Kidney (tissue), 22 donors: ENCODE results near the gene DMAC2L. TPM values are rescaled to one million over a fixed set of nuclear protein-coding genes. Genes with fewer than 3 reads are reported as not detected.

Experiments used
- DNase-seq, 5 donors: peaks; one replicate each; pipeline ENCODE4 v3.0.0-alpha.2; 2013 to 2020
- FAIRE-seq: peaks from 2 replicates; lab custom pipeline; 2012; peaks lifted over from hg19 to GRCh38; lab: Jason Lieb, UNC
- H3K27ac ChIP-seq, 2 donors: one replicate each; pipeline ENCODE4 v1.7.0; 2013; ENCODE audit warnings: low read depth in 2 of 2, low read length in 2 of 2, inconsistent platforms in 1 of 2
- H3K27me3 ChIP-seq: one replicate; pipeline ENCODE4 v1.7.1; 2013; ENCODE audit warnings: low read length, inconsistent platforms; ENCODE audit not compliant: control insufficient read depth, insufficient read depth
- H3K36me3 ChIP-seq, 3 donors: one replicate each; pipeline versions ENCODE4 v1.7.0 to v1.7.1; 2013; ENCODE audit warnings: low read length in 3 of 3, control low read depth in 1 of 3, inconsistent platforms in 1 of 3; ENCODE audit not compliant: insufficient read depth in 3 of 3, control insufficient read depth in 2 of 3
- H3K4me1 ChIP-seq, 3 donors: one replicate each; pipeline versions ENCODE4 v1.7.0 to v1.7.1; 2013; ENCODE audit warnings: low read length in 3 of 3, inconsistent platforms in 1 of 3, low read depth in 1 of 3; ENCODE audit not compliant: control insufficient read depth in 2 of 3, insufficient read depth in 2 of 3
- H3K4me3 ChIP-seq, 3 donors: one replicate each; pipeline versions ENCODE4 v1.7.0 to v1.8.1; 2013; ENCODE audit warnings: low read length in 3 of 3, control low read depth in 1 of 3, inconsistent platforms in 1 of 3
- H3K9ac ChIP-seq, 3 donors: one replicate each; pipeline versions ENCODE4 v1.7.0 to v1.7.1; 2013; ENCODE audit warnings: low read length in 3 of 3, control low read depth in 1 of 3, inconsistent platforms in 1 of 3
- H3K9me3 ChIP-seq, 3 donors: one replicate each; pipeline versions ENCODE4 v1.7.0 to v1.7.1; 2013; ENCODE audit warnings: low read length in 3 of 3, control low read depth in 1 of 3, inconsistent platforms in 1 of 3; ENCODE audit not compliant: control insufficient read depth in 2 of 3, insufficient read depth in 1 of 3
- CTCF ChIP-seq: IDR thresholded peaks from 3 replicates; pipeline ENCODE4 v1.5.1; 2012; ENCODE audit warnings: mild to moderate bottlenecking, moderate library complexity, borderline replicate concordance; ENCODE audit not compliant: insufficient read depth; ENCODE audit errors: extremely low read depth
- intact Hi-C: fragments of 100-400 bp; cut with DNase I; formaldehyde crosslinking; loops from one replicate; pipeline ENCODE4 v1.11.1; 2022
- long read RNA-seq, 10 donors: library from polyadenylated mRNA in 1 of 10; unstranded in 1 of 10; transcript quantifications; one replicate each; pipeline ENCODE4 v2.0.0 and lab custom pipeline, GENCODE V29; 2021 to 2026
- polyA plus RNA-seq: library from polyadenylated mRNA; stranded (reverse); fragments of 350-450 nt; fragmentation: Illumina TruSeq; extraction: RNeasy Lipid Tissue Mini Kit (QIAGEN cat#74804); gene quantifications from one replicate; pipeline ENCODE4 v1.2.3, GENCODE V29; 2014; ENCODE audit warnings: low read depth, low replicate concordance; ENCODE audit not compliant: insufficient read depth
- total RNA-seq: library from RNA; stranded (reverse); fragmentation: NEBNext Ultra II Directional; extraction: Animal tissue kit (Norgen Biotek cat#: 25700); gene quantifications from one replicate; pipeline ENCODE4 v1.2.1, GENCODE V29; 2021
- donor health status: control.
- donor health status: control.
- donor health status: control.
- donor health status: control.
- donor health status: control.
- donor health status: DM: yes; HTN: yes; CAD: no.
- donor health status: Normal renal cell carcinoma (clear cell type).

The DMAC2L gene
- total RNA-seq (23.7 TPM), polyA plus RNA-seq (27.3 TPM)
- long read RNA-seq, donor 1, partial matches to known transcripts = 0 of 2 reads
- long read RNA-seq, donor 1, other reads (novel, unspliced or antisense) = 0 of 2 reads
- long read RNA-seq, donor 2, partial matches to known transcripts = 7 of 11 reads
- long read RNA-seq, donor 2, other reads (novel, unspliced or antisense) = 0 of 11 reads
- long read RNA-seq, donor 3, partial matches to known transcripts = 0 of 3 reads
- long read RNA-seq, donor 3, other reads (novel, unspliced or antisense) = 0 of 3 reads
- long read RNA-seq, donor 4, partial matches to known transcripts = 10 of 12 reads
- long read RNA-seq, donor 4, other reads (novel, unspliced or antisense) = 0 of 12 reads
- long read RNA-seq, donor 5 = 0 reads
- long read RNA-seq, donor 6, partial matches to known transcripts = 7 of 10 reads
- long read RNA-seq, donor 6, other reads (novel, unspliced or antisense) = 0 of 10 reads
- long read RNA-seq, donor 7, transcript ATP5S-207 (5 exons, 2,008 nt) = major isoform, 7 of 21 reads
- long read RNA-seq, donor 7, partial matches to known transcripts = 2 of 21 reads
- long read RNA-seq, donor 7, other reads (novel, unspliced or antisense) = 12 of 21 reads
- long read RNA-seq, donor 8, partial matches to known transcripts = 0 of 3 reads
- long read RNA-seq, donor 8, other reads (novel, unspliced or antisense) = 0 of 3 reads
- long read RNA-seq, donor 9, partial matches to known transcripts = 0 of 1 reads
- long read RNA-seq, donor 9, other reads (novel, unspliced or antisense) = 0 of 1 reads
- long read RNA-seq, donor 10, partial matches to known transcripts = 0 of 3 reads
- long read RNA-seq, donor 10, other reads (novel, unspliced or antisense) = 0 of 3 reads

GRCh38 chr14:50311972-50312733 is at the start of gene DMAC2L, which contains the start of gene L2HGDH:
Gene DMAC2L, plus strand, starts transcription at chr14:50312324. Its CDS starts 9,164 bp downstream, at chr14:50321488.
Gene L2HGDH, minus strand, starts transcription at chr14:50312229. Its CDS starts 79 bp downstream, at chr14:50312150.
- peak within 1 kb of the TSS; percentile 97 for H3K27ac ChIP-seq
- no peaks in the 10 kb centered on the region for H3K9me3 ChIP-seq
- no peaks in the 10 kb centered on the region for H3K36me3 ChIP-seq
- intact Hi-C loops = no loop called here
- peak; percentile 96 to 99 (median 98) for DNase-seq
- peak within 1 kb of the TSS; percentile 88 to 92 (median 88) for H3K9ac ChIP-seq
- H3K27me3 ChIP-seq = no peaks in the 10 kb centered on the region
- peak within 1 kb of the TSS; percentile 89 to 97 (median 94) for H3K4me3 ChIP-seq
- no peak for TF ChIP-seq CTCF
- H3K4me1 ChIP-seq = peaks cover 0 to 10% (median 10%) of the 10 kb centered on the region in 3 donors
- FAIRE-seq = no peak

GRCh38 chr14:50262865-50263264 is 49.3 kb upstream of the DMAC2L start:
- TF ChIP-seq CTCF = no peak
- no peaks in the 10 kb centered on the region for H3K9me3 ChIP-seq
- intact Hi-C loops = no loop called here
- H3K4me1 ChIP-seq = no peaks in the 10 kb centered on the region
- H3K27ac ChIP-seq = no peak overlapping the region
- DNase-seq (no peak), FAIRE-seq (no peak)
- H3K9ac ChIP-seq = no peak overlapping the region
- no peaks in the 10 kb centered on the region for H3K27me3 ChIP-seq
- H3K36me3 ChIP-seq = peaks cover 0 to 7% (median 3%) of the 10 kb centered on the region in 3 donors
- no peak overlapping the region for H3K4me3 ChIP-seq

GRCh38 chr14:50263321-50263720 is 48.8 kb upstream of the DMAC2L start:
- FAIRE-seq = no peak
- H3K9ac ChIP-seq = no peak overlapping the region

More at GRCh38 chr14:50263321-50263720, 48.8 kb upstream of the DMAC2L start:
- intact Hi-C loops = no loop called here
- Histone ChIP-seq H3K4me1 (no peaks in the 10 kb centered on the region), H3K4me3 (no peak overlapping the region), H3K36me3 (peaks cover 0 to 7% (median 3%) of the 10 kb centered on the region in 3 donors), H3K27ac (no peak overlapping the region), H3K9me3 (no peaks in the 10 kb centered on the region), H3K27me3 (no peaks in the 10 kb centered on the region)
- TF ChIP-seq CTCF = no peak
- DNase-seq = no peak
